B cell (primary cell): ENCODE results near the gene DNAJC10. TPM values are rescaled to one million over a fixed set of nuclear protein-coding genes. Genes with fewer than 3 reads are reported as not detected.

Experiments used
- ATAC-seq: fragments of 200-7000 bp; cut with Tn5 transposase; one replicate; pipeline ENCODE4 v1.10.0; 2021; ENCODE audit warnings: low read depth, mild to moderate bottlenecking, moderate number of reproducible peaks, moderate library complexity
- CTCF ChIA-PET: fragments of 350-600 bp; sonication (Branson Sonifier 250); formaldehyde crosslinking; loops from one replicate; lab custom pipeline; 2021; ENCODE audit warnings: antibody characterized with exemption, inconsistent platforms; lab: Charles Lee
- POLR2A ChIA-PET: fragments of 350-600 bp; sonication (Branson Sonifier 250); formaldehyde crosslinking; loops from one replicate; lab custom pipeline; 2021; ENCODE audit warnings: antibody characterized with exemption; lab: Charles Lee
- DNase-seq: peaks from one replicate; pipeline ENCODE4 v3.0.0; 2013
- H2AFZ ChIP-seq: 2 replicates; pipeline ENCODE4 v1.6.1; 2012; ENCODE audit warnings: mild to moderate bottlenecking, low read depth, low read length; ENCODE audit not compliant: insufficient read depth, poor library complexity, severe bottlenecking
- H3K27ac ChIP-seq, 2 donors: 1 replicate in 1 of 2; 2 replicates in 1 of 2; pipeline ENCODE4 v1.5.1; 2012 to 2013; ENCODE audit warnings: low read length in 2 of 2, mild to moderate bottlenecking in 2 of 2, moderate library complexity in 1 of 2
- H3K27me3 ChIP-seq, 4 experiments: fragments of 200-600 bp in 1 of 4; sonication (generic) in 1 of 4; replicated peaks in 1 of 4; 1 replicate in 2 of 4; 2 replicates in 2 of 4; pipeline versions ENCODE4 v1.6.1 to v1.7.0; 2013 to 2016; ENCODE audit warnings: low read length in 3 of 4, mild to moderate bottlenecking in 2 of 4, mixed read lengths in 1 of 4, moderate library complexity in 1 of 4; ENCODE audit not compliant: insufficient read depth in 4 of 4, control insufficient read depth in 3 of 4; ENCODE audit errors: control extremely low read depth in 1 of 4
- H3K36me3 ChIP-seq, 2 experiments: replicated peaks in 1 of 2; 1 replicate in 1 of 2; 2 replicates in 1 of 2; pipeline versions ENCODE4 v1.6.1 to v1.7.1; 2013; ENCODE audit warnings: low read length in 1 of 2; ENCODE audit not compliant: insufficient read depth in 2 of 2, control insufficient read depth in 1 of 2; ENCODE audit errors: control extremely low read depth in 1 of 2, extremely low read depth in 1 of 2
- H3K4me1 ChIP-seq, 2 donors: fragments of 200-600 bp in 1 of 2; sonication (generic) in 1 of 2; 1 replicate in 1 of 2; 2 replicates in 1 of 2; pipeline versions ENCODE4 v1.5.1 to v1.6.1; 2013 to 2017; ENCODE audit warnings: low read length in 2 of 2; ENCODE audit not compliant: control insufficient read depth in 2 of 2, insufficient read depth in 2 of 2
- H3K4me2 ChIP-seq: replicated peaks from 2 replicates; pipeline ENCODE3; 2012; ENCODE audit warnings: mild to moderate bottlenecking, low read depth, low read length; ENCODE audit not compliant: poor library complexity, severe bottlenecking
- H3K4me3 ChIP-seq, 5 experiments: fragments of 200-600 bp in 1 of 5; sonication (generic) in 1 of 5; 1 replicate in 3 of 5; 2 replicates in 2 of 5; pipeline versions ENCODE4 v1.5.1 to v1.7.0; 2011 to 2016; ENCODE audit warnings: low read length in 4 of 5, mild to moderate bottlenecking in 4 of 5, low read depth in 2 of 5, control low read depth in 1 of 5, moderate library complexity in 1 of 5; ENCODE audit not compliant: insufficient read depth in 1 of 5; ENCODE audit errors: control extremely low read depth in 1 of 5, extremely low read depth in 1 of 5
- H3K79me2 ChIP-seq: fragments of 200-600 bp; sonication (generic); one replicate; pipeline ENCODE4 v1.6.0; 2016; ENCODE audit warnings: low read length; ENCODE audit not compliant: control insufficient read depth, insufficient read depth
- H3K9ac ChIP-seq: fragments of 200-600 bp; sonication (generic); 2 replicates; pipeline ENCODE4 v1.6.1; 2017; ENCODE audit warnings: mild to moderate bottlenecking, low read length, moderate library complexity
- H3K9me3 ChIP-seq, 3 donors: one replicate each; pipeline versions ENCODE4 v1.6.1 to v1.7.1; 2013; ENCODE audit warnings: low read length in 2 of 3; ENCODE audit not compliant: control insufficient read depth in 2 of 3, insufficient read depth in 1 of 3; ENCODE audit errors: control extremely low read depth in 1 of 3
- H4K20me1 ChIP-seq: 2 replicates; pipeline ENCODE4 v1.6.0; 2012; ENCODE audit warnings: mild to moderate bottlenecking, low read length; ENCODE audit not compliant: insufficient read depth, control insufficient read depth, poor library complexity, severe bottlenecking
- H3K27ac Mint-ChIP-seq: one replicate; pipeline ENCODE4 v1.8.0; 2021; ENCODE audit warnings: mixed read lengths
- H3K27me3 Mint-ChIP-seq: one replicate; pipeline ENCODE4 v1.8.0; 2021; ENCODE audit warnings: mixed read lengths
- H3K4me1 Mint-ChIP-seq: one replicate; pipeline ENCODE4 v1.8.0; 2021; ENCODE audit warnings: mixed read lengths
- H3K4me3 Mint-ChIP-seq: one replicate; pipeline ENCODE4 v1.8.0; 2021; ENCODE audit warnings: mixed read lengths
- H3K9me3 Mint-ChIP-seq: one replicate; pipeline ENCODE4 v1.8.0; 2022; ENCODE audit warnings: mixed read lengths; ENCODE audit not compliant: insufficient read depth
- EZH2 ChIP-seq: IDR thresholded peaks from 2 replicates; pipeline ENCODE4 v1.6.1; 2012; ENCODE audit warnings: borderline replicate concordance, low read depth, mild to moderate bottlenecking, moderate library complexity, low read length; ENCODE audit not compliant: insufficient read depth, poor library complexity, severe bottlenecking
- WGBS: methylation state at CpG from one replicate; pipeline ENCODE4 v1.1.5; 2013; ENCODE audit warnings: missing lambda C conversion rate; ENCODE audit not compliant: insufficient coverage; 5-methylcytosine and 5-hydroxymethylcytosine counted together
- intact Hi-C: fragments of 100-400 bp; cut with micrococcal nuclease; formaldehyde crosslinking; loops from one replicate; pipeline ENCODE4 v1.10.0; 2022
- polyA plus RNA-seq: library from polyadenylated mRNA; depleted of rRNA; stranded (reverse); fragments of >200 nt; gene quantifications from 2 replicates; pipeline ENCODE4 v1.2.3, GENCODE V29; 2012
- total RNA-seq, 2 donors: library from RNA; stranded (reverse); fragments of 120-200 nt in 1 of 2; gene quantifications; 1 replicate in 1 of 2; 2 replicates in 1 of 2; pipeline versions ENCODE4 v1.2.3 to v1.2.4, GENCODE V29; 2013 to 2022
- TF ChIP-seq, protein P1 (sequence below): fragments of 200-600 bp; IDR thresholded peaks from one replicate; pipeline ENCODE4 v1.8.0; 2022; ENCODE audit warnings: antibody characterized with exemption, mild to moderate bottlenecking

DNAJC10 gene
- total and polyA plus RNA-seq, 2 donors (not counting 1 experiment from before 2014, with no cell fraction given) = 41.3 to 115 TPM

DNA sequence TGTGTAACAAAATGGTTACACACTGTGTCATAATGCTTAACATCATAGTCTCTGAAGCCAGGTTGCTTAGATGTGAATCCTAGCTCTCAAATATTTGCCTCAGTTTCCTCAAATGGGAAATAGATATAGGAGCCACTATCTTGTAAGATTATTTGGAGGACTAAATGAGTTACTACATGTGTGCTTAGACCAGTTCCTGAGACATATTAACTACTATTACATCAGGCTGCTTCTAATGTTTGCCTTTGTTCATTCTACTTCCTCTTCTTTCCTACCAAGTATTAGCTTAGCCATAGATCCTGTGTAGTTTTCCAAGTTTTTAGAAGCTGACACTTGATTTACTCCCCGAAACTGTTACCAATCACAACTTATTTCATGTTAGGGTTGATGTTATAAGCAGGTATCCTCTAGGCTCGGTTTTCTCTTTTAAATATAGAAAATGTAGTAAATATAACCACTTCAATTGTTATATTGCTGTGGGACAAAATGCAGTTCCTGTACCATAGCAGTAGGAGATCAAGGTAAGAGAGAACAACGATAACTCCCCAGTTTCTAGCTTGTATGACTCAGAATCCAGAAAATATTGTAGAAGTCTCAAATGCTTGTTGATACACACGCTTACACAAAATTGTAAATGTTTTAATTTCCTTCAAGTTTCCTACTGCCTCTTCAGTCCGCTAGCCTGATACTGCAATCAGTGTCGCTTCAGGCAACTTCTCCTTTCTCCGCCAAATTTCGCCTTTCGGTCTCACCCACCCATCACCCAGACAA, 751 bp upstream of the DNAJC10 start:
- peak overlapping the region; percentile 95 to 96 for H3K27ac ChIP-seq
- TF ChIP-seq, protein P1, sequence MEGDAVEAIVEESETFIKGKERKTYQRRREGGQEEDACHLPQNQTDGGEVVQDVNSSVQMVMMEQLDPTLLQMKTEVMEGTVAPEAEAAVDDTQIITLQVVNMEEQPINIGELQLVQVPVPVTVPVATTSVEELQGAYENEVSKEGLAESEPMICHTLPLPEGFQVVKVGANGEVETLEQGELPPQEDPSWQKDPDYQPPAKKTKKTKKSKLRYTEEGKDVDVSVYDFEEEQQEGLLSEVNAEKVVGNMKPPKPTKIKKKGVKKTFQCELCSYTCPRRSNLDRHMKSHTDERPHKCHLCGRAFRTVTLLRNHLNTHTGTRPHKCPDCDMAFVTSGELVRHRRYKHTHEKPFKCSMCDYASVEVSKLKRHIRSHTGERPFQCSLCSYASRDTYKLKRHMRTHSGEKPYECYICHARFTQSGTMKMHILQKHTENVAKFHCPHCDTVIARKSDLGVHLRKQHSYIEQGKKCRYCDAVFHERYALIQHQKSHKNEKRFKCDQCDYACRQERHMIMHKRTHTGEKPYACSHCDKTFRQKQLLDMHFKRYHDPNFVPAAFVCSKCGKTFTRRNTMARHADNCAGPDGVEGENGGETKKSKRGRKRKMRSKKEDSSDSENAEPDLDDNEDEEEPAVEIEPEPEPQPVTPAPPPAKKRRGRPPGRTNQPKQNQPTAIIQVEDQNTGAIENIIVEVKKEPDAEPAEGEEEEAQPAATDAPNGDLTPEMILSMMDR = no peak
- TF ChIP-seq EZH2 = no peak
- DNase-seq (no peak), ATAC-seq (no peak)
- H3K27ac Mint-ChIP-seq = no peak overlapping the region
- intact Hi-C loops = loop anchor here (1.0 to 5.0 kb wide), 3 partner anchors 33 to 1403 kb away; no protein-coding TSS in a partner anchor
- H3K79me2 ChIP-seq = peaks cover 14% of the 10 kb centered on the region
- ChIA-PET CTCF (interaction anchor here (1.2 to 1.7 kb wide), 3 partner anchors 8 to 1410 kb away, joined by 3 to 10 read pairs (median 3); no protein-coding TSS in a partner anchor), POLR2A (no interaction called here)
- peak overlapping the region; percentile 82 for H3K4me2 ChIP-seq
- no peaks in the 10 kb centered on the region for H3K9me3 ChIP-seq
- WGBS = 0% methylated on average over 5 of the region's 9 CpGs
- H3K27me3 ChIP-seq = no peaks in the 10 kb centered on the region
- no peaks in the 10 kb centered on the region for H4K20me1 ChIP-seq
- H3K27me3 Mint-ChIP-seq = no peaks in the 10 kb centered on the region
- H3K4me3 ChIP-seq = peak overlapping the region; percentile 58 to 91 (median 82)
- H2AFZ ChIP-seq = peak overlapping the region; percentile 73
- H3K9ac ChIP-seq = peak overlapping the region; percentile 81
- H3K4me3 Mint-ChIP-seq = no peak overlapping the region
- H3K4me1 Mint-ChIP-seq = peaks cover 19% of the 10 kb centered on the region
- H3K4me1 ChIP-seq = peaks cover 37 to 46% of the 10 kb centered on the region in 2 donors
- H3K9me3 Mint-ChIP-seq = no peaks in the 10 kb centered on the region
- peaks cover 0 to 5% of the 10 kb centered on the region in 2 experiments for H3K36me3 ChIP-seq

DNA sequence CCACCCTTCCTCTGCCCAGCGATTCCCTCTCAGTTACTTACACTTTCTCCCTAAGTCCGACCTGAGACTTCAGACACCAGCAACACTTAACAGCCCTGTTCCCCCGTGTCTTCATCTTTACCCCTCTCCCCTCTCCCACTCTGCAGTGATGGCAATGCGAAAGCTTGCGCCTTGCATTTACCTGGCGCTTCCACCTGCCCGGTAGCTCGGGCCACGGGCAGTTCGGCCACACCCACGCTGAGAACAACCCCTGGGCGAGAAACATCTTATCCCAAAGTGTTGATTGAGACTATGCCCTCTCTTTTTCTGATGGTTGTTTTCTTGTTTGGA, 558 bp downstream of the DNAJC10 start:
- ChIA-PET CTCF (interaction anchor here (1.7 to 4.4 kb wide), 3 partner anchors 16 to 50 kb away, joined by 5 to 27 read pairs (median 6); no protein-coding TSS in a partner anchor), POLR2A (no interaction called here)
- DNase-seq = no peak
- H4K20me1 ChIP-seq = no peaks in the 10 kb centered on the region
- Mint-ChIP-seq H3K4me1 (peaks cover 25% of the 10 kb centered on the region), H3K27me3 (no peaks in the 10 kb centered on the region), H3K4me3 (no peak overlapping the region), H3K9me3 (no peaks in the 10 kb centered on the region), H3K27ac (no peak overlapping the region)
- H3K4me1 ChIP-seq = peaks cover 37 to 46% of the 10 kb centered on the region in 2 donors
- H3K27me3 ChIP-seq = no peaks in the 10 kb centered on the region
- TF ChIP-seq, protein P1 = no peak
- TF ChIP-seq EZH2 = no peak
- ATAC-seq = no peak
- intact Hi-C loops = loop anchor here (2.0 to 5.0 kb wide), 5 partner anchors 34 to 1260 kb away; partner anchors contain the start of genes DUSP19, ITGA4, ITPRID2 and NUP35
- peak overlapping the region; percentile 95 to 96 for H3K27ac ChIP-seq
- H3K9ac ChIP-seq = peak overlapping the region; percentile 81
- H3K9me3 ChIP-seq = no peaks in the 10 kb centered on the region
- peak overlapping the region; percentile 82 for H3K4me2 ChIP-seq
- WGBS = 0% methylated on average over 7 of the region's 12 CpGs
- H3K4me3 ChIP-seq = peak overlapping the region; percentile 57 to 91 (median 82)
- peak overlapping the region; percentile 73 for H2AFZ ChIP-seq
- H3K79me2 ChIP-seq = peaks cover 26% of the 10 kb centered on the region
- H3K36me3 ChIP-seq = peaks cover 0 to 17% of the 10 kb centered on the region in 2 experiments
